BJ (cell line): ENCODE results near the gene CCL3. TPM values are rescaled to one million over a fixed set of nuclear protein-coding genes. Genes with fewer than 3 reads are reported as not detected.

Experiments
- CTCF ChIA-PET: fragments of 350-600 bp; formaldehyde crosslinking; extraction: SDS; loops from one replicate; lab custom pipeline; 2021; ENCODE audit warnings: antibody characterized with exemption, inconsistent platforms; lab: Yijun Ruan, JAX
- POLR2A ChIA-PET: fragments of 300-600 bp; sonication (Branson Sonifier 250); formaldehyde crosslinking; extraction: SDS; loops from one replicate; lab custom pipeline; 2021; ENCODE audit warnings: antibody characterized with exemption; lab: Charles Lee
- DNase-seq: peaks from one replicate; pipeline ENCODE4 v3.0.0-alpha.2; 2011; ENCODE audit warnings: low read depth
- H3K27me3 ChIP-seq: 2 replicates; pipeline ENCODE4 v1.6.0; 2011; ENCODE audit warnings: low read length; ENCODE audit not compliant: control insufficient read depth, insufficient read depth
- H3K36me3 ChIP-seq: 2 replicates; pipeline ENCODE4 v1.5.1; 2011; ENCODE audit warnings: low read length; ENCODE audit not compliant: control insufficient read depth, insufficient read depth
- H3K4me3 ChIP-seq: 2 replicates; pipeline ENCODE4 v1.5.1; 2011; ENCODE audit warnings: low read depth, mild to moderate bottlenecking, control low read depth, low read length
- polyA plus RNA-seq: library from polyadenylated mRNA; depleted of rRNA; stranded (reverse); fragments of >200 nt; gene quantifications from 2 replicates; pipeline ENCODE4 v1.2.3, GENCODE V29; 2011
- TF ChIP-seq, protein P1 (sequence below): IDR thresholded peaks from 2 replicates; pipeline ENCODE4 v1.5.1; 2011; ENCODE audit warnings: low read depth, mild to moderate bottlenecking, control low read depth, inconsistent platforms, low read length, moderate library complexity; ENCODE audit not compliant: insufficient read depth

The CCL3 gene
- polyA plus RNA-seq, 1 experiment = not detected

DNA sequence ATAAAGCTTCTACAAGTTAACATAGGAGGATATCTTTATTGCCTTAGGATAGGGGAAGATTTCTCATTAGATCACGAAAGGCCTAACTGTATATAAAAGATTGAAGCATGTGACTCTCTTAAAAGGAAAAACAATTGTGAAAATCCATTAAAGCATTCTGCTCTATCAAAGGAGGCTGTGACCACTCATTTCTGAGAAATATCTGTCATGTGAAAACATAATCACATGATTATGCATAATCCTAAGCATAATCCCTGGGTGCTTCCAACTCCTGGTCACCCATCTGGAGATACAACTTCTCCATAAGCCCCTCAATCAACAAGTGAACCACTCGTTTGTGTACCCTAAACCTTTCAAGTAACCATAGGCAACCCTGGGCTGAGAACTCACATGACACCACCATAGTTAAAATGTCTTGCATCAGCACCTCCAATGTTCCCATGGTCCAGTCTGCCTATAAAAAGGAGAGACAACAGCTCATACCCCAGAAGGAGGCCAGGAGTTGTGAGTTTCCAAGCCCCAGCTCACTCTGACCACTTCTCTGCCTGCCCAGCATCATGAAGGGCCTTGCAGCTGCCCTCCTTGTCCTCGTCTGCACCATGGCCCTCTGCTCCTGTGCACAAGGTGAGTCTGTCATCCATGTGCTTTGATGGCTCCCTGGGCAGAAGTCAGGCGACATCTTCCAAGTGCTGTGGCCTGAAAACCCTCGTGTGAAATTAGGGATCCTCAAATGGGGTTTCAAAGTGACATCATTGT lies 26.0 kb downstream of the CCL3 start, which contains the start of gene CCL18:
Gene CCL18, plus strand, starts transcription at position 487 of the 756 bp plus-strand sequence. Its CDS starts 71 bp downstream, at position 558.
- Histone ChIP-seq H3K4me3 (no peak within 1 kb of the TSS), H3K36me3 (no peaks in the 10 kb centered on the region), H3K27me3 (no peaks in the 10 kb centered on the region)
- CTCF ChIA-PET = no interaction called here
- TF ChIP-seq, protein P1, sequence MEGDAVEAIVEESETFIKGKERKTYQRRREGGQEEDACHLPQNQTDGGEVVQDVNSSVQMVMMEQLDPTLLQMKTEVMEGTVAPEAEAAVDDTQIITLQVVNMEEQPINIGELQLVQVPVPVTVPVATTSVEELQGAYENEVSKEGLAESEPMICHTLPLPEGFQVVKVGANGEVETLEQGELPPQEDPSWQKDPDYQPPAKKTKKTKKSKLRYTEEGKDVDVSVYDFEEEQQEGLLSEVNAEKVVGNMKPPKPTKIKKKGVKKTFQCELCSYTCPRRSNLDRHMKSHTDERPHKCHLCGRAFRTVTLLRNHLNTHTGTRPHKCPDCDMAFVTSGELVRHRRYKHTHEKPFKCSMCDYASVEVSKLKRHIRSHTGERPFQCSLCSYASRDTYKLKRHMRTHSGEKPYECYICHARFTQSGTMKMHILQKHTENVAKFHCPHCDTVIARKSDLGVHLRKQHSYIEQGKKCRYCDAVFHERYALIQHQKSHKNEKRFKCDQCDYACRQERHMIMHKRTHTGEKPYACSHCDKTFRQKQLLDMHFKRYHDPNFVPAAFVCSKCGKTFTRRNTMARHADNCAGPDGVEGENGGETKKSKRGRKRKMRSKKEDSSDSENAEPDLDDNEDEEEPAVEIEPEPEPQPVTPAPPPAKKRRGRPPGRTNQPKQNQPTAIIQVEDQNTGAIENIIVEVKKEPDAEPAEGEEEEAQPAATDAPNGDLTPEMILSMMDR = no peak
- DNase-seq = no peak
- POLR2A ChIA-PET = no interaction called here

DNA sequence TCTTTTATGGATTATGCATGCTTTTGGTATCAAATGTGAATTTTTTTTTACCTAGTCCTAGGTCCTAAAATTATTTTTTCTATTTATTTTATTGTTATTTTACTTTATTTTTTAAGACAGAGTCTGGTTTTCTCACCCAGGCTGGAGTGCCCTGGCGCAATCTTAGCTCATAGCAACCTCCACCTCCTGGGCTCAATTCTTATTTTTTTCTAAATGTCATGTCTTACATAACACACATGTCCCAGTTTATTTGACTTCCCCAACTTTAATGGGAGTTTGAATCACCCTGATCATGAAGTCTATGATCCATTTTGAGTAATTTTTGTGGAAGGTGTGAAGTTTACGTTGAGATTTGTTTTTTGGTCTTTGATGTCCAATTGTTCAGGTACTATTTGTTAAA lies 29.1 kb downstream of the CCL3 start:
- H3K36me3 ChIP-seq = no peaks in the 10 kb centered on the region
- DNase-seq = no peak
- ChIA-PET CTCF (no interaction called here), POLR2A (no interaction called here)
- TF ChIP-seq, protein P1 = no peak
- H3K27me3 ChIP-seq = no peaks in the 10 kb centered on the region
- H3K4me3 ChIP-seq = no peak overlapping the region

DNA sequence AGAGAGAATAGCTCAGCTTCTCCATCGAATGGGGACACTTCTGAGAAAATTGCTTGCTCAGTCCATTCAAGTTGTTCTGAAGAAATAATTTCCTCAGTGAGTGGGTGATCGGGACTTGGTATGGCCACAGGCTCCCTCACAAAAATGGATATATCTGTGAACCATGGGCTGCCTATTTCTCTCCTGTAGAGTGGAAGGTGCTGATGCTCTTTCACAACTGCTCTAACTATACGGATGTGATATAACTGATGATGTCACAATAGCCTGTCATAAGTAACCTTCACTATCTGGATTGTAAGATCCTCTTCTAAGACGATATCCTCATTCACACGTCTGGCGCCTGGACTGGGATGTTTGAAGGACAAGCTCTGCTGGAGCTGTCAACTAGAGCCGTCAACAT lies 30.5 kb downstream of the CCL3 start:
- no peaks in the 10 kb centered on the region for H3K36me3 ChIP-seq
- TF ChIP-seq, protein P1 = no peak
- POLR2A ChIA-PET = no interaction called here
- no peaks in the 10 kb centered on the region for H3K27me3 ChIP-seq
- no peak overlapping the region for H3K4me3 ChIP-seq
- CTCF ChIA-PET = interaction anchor here (1.7 kb wide), 1 partner anchor 13 kb away, joined by 3 read pairs; no protein-coding TSS in a partner anchor
- DNase-seq = no peak

DNA sequence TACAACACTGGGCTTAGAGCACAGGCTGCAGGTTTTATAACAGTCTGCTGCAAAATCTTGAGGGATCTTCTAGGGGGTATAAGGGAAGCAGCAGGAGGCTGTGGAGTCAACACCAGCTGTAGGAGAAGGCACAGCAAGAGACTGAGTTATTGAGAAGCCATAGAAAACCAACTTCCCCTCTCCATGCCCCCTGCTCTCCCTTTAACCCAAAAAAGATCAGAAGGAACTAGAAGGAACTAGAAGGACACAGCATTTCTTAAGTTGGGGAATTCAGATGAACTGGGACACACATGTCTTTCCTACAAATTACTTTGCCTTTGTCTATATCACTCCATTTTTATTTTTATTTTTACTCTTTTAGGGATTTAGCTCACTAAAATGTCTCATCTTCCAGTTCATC lies 32.0 kb downstream of the CCL3 start:
- H3K4me3 ChIP-seq = no peak overlapping the region
- DNase-seq = no peak
- H3K36me3 ChIP-seq = no peaks in the 10 kb centered on the region
- ChIA-PET POLR2A (no interaction called here), CTCF (no interaction called here)
- no peaks in the 10 kb centered on the region for H3K27me3 ChIP-seq
- TF ChIP-seq, protein P1 = no peak

DNA sequence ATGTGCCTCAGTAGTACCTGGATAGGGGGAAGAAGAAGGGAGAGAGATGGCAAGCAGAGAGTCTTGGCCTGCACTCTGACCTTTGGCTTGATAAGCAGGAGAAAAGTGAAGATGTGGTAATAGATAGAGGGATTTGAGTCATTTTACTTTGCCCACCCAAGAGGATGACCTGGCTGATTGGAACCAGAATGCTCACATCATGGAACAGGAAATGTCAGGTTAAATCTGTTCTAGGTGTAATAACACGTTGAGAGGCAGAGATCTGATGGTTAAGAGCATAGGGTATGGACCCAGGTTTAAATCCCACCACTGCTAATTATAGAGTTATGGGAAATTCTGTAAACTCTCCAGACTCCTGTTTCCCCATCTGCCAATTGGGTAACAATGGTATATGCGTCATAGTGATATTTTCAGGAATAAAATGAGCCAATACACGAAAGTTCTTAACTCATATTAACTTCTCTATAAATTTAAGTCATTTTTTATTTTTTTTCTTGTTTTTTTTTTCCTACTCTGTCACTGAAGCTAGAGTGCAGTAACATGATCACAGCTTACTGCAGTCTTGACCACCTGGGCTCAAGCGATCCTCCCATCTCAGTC lies 33.9 kb downstream of the CCL3 start:
- no peak overlapping the region for H3K4me3 ChIP-seq
- no peaks in the 10 kb centered on the region for H3K36me3 ChIP-seq
- H3K27me3 ChIP-seq = no peaks in the 10 kb centered on the region
- DNase-seq = no peak
- CTCF ChIA-PET = interaction anchor here (1.6 kb wide), 1 partner anchor 13 kb away, joined by 4 read pairs; no protein-coding TSS in a partner anchor
- POLR2A ChIA-PET = no interaction called here
- TF ChIP-seq, protein P1 = no peak
